HPDE6-E6E7 (cell line): Measurements from ENCODE around the gene ATP8B3.

Experiments
- DNase-seq: peaks from one replicate; pipeline ENCODE4 v3.0.0; 2011; ENCODE audit warnings: missing footprints; ENCODE audit errors: extremely low spot score

The ATP8B3 gene

DNA sequence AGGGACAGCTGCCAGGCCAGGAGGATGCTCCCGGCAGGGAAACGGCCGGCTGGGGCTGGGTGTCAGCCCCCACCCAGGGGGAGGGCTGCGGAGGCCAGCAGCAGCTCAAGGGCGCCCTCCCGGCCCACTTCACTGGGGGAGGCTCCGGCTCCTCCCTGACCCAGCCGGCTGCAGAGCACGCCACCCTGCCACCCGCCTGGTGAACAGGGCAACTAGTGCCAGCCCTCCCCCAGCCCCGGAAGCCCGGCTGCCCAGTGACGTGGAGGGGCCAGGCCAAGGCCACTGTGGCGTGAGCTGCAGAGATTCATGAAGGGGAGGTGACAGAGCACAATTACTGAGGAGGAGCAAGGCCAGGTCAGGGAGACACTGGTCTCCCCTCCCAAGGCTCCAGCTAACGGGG lies 21.5 kb upstream of the ATP8B3 start:
- no peak for DNase-seq

GRCh38 chr19:1832046-1832663 lies 20.1 kb upstream of the ATP8B3 start:
- DNase-seq, result no peak

- no peak for DNase-seq
These were observed 18.9 kb upstream of the ATP8B3 start for GRCh38 chr19:1830978-1831377.

DNA sequence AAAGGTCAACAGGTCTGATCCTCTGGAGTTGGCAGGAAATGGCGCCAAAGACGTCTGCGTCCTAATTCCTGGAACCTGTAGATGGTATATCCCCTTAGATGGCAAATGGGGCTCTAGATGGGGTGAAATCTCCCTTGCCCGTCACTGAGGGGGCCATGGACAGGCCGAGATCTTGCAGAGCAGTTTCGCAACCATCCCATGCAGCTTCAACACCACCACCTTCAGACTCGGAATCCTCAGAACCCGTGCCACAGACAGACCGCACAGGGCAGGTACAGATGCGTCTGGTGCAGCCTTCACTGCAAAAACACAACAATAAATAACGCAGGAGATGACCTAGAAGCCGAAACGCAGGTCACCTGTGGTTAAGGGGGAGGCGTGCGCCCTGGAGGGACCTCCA lies 18.5 kb upstream of the ATP8B3 start:
- no peak for DNase-seq

DNA sequence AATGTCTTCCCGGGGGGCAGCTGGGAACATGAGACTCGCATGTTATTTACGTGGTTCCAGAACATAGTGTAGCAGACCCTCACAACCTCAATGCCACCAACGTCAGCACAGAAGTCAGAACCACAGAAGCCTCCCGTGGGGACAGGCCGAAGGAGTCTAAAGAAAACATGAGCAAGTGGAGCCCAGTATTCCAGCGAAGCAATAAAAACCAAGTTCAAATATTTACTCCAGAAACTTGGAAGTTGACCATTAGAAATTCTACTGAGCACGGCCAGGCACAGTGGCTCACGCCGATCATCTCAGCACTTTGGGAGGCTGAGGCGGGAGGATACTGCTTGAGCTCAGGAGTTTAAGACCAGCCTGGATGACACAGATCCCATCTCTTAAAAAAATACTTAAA lies 17.9 kb upstream of the ATP8B3 start:
- no peak for DNase-seq

GRCh38 chr19:1828279-1829238 lies 16.5 kb upstream of the ATP8B3 start:
- no peak for DNase-seq

DNA sequence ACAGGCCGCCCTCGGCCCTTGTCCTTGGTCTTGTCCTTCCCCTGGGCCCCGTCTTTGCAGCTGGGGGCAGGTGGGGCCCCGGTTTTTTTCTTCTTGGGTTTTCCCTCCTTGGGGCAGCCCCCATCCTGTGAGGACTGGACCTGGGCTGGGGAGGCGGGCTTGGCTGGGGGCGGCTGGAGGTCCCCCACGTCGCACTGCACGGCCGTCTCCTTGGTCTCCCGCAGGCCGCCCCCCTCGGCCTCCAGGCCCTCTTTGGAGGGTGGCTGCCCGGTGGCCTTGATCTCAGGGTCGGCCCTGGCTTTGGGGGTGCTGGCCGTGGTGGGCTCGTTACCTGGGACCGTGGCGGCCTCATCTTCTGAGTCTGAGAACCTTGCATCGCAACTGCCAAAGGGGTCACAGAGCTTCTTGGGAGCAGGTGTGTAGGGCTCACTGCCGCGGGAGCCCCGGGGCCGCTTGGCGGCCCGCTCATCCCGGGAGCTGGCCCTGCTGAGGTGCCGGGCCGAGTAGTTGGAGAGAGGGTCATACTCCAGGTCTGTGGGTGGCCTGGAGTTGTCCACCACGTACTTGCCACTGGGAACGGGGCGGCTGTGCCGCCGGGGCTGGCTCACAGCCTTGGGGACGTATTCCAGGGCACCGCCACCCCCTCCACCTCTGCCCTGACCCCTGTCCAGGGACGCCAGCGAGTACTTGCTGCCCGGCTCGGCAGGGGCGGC lies 15.6 kb upstream of the ATP8B3 start:
- no peak for DNase-seq

- DNase-seq, result no peak
These were observed 14.8 kb upstream of the ATP8B3 start for GRCh38 chr19:1826557-1827521.

GRCh38 chr19:1825909-1826556 lies 14.0 kb upstream of the ATP8B3 start:
- DNase-seq, result peak; percentile 78

- DNase-seq, result no peak
These were observed 12.2 kb upstream of the ATP8B3 start for GRCh38 chr19:1824252-1824622.

GRCh38 chr19:1823539-1824251 lies 11.6 kb upstream of the ATP8B3 start:
- no peak for DNase-seq

GRCh38 chr19:1823020-1823419 lies 10.9 kb upstream of the ATP8B3 start:
- DNase-seq, result no peak

- no peak for DNase-seq
These were observed 10.1 kb upstream of the ATP8B3 start for GRCh38 chr19:1822210-1822609.

GRCh38 chr19:1819341-1820255 lies 7.5 kb upstream of the ATP8B3 start:
- no peak for DNase-seq

GRCh38 chr19:1818549-1819195 lies 6.6 kb upstream of the ATP8B3 start:
- no peak for DNase-seq

DNA sequence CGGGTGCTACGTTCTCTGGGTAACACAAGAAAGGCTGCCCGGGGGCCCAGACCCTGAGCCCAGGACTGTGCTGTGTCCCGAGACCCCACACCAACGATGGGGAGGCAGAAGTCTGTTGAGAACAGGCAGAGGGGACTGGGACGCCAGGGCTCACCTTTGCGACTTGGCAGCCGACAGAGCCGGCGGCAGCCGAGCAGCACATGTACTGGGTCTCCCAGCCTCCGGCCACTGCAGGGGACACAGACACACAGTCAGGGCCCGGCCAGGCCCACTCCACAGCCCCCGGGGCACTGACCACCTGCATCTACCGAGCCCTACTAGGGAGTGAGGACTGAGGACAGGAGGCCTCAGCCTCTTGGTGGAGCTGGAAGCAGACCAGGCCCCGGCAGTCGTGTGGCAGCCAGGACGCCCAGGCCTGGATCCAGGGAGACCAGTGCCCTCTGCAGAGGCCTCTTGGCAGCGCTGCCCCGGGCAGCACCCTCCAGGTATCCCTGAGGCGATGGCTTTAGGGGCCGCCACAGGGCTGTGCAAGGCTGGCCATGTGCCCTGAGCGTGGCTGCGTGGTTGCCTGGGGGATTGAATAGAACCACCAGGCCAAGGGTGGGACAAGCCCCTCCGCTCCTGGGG lies 5.6 kb upstream of the ATP8B3 start:
- DNase-seq, result no peak

GRCh38 chr19:1816530-1817298 lies 4.6 kb upstream of the ATP8B3 start:
- DNase-seq, result no peak
